OCI-LY1 (cell line): ENCODE results near the gene UTS2R.
A peak's percentile ranks its signal among the peaks of the same experiment; 100 is the strongest.

ENCODE experiments used
- H2AFZ ChIP-seq: fragments of 200-600 bp; sonication (generic), shearing (Covaris generic); 2 replicates; pipeline ENCODE4 v1.6.0; 2014; ENCODE audit warnings: antibody characterized with exemption, mild to moderate bottlenecking, low read length
- H3F3A ChIP-seq: fragments of 200-600 bp; sonication (generic), shearing (Covaris generic); 2 replicates; pipeline ENCODE4 v1.6.0; 2014; ENCODE audit warnings: mild to moderate bottlenecking, antibody characterized with exemption, low read length, moderate library complexity; ENCODE audit not compliant: insufficient read depth
- H3K27ac ChIP-seq: fragments of 200-600 bp; sonication (generic); 2 replicates; pipeline ENCODE4 v1.5.1; 2014; ENCODE audit warnings: low read length, mixed run types, mild to moderate bottlenecking, low read depth; ENCODE audit not compliant: poor library complexity, severe bottlenecking
- H3K27me3 ChIP-seq: fragments of 200-600 bp; sonication (generic); 2 replicates; pipeline ENCODE4 v1.6.0; 2014; ENCODE audit warnings: antibody characterized with exemption, mild to moderate bottlenecking, low read length, moderate library complexity; ENCODE audit not compliant: insufficient read depth
- H3K36me3 ChIP-seq: fragments of 200-600 bp; sonication (generic); 2 replicates; pipeline ENCODE4 v1.6.1; 2014; ENCODE audit warnings: mild to moderate bottlenecking, antibody characterized with exemption, low read length, moderate library complexity, mixed read lengths; ENCODE audit not compliant: insufficient read depth
- H3K4me1 ChIP-seq: fragments of 200-600 bp; sonication (generic); 2 replicates; pipeline ENCODE4 v1.5.1; 2014; ENCODE audit warnings: mild to moderate bottlenecking, low read length, moderate library complexity; ENCODE audit not compliant: insufficient read depth, severe bottlenecking
- H3K4me2 ChIP-seq: fragments of 200-600 bp; sonication (generic), shearing (Covaris generic); 2 replicates; pipeline ENCODE4 v1.6.1; 2014; ENCODE audit warnings: low read length
- H3K4me3 ChIP-seq: fragments of 200-600 bp; sonication (generic); 2 replicates; pipeline ENCODE4 v1.5.1; 2014; ENCODE audit warnings: low read length, low read depth, mild to moderate bottlenecking, mixed read lengths; ENCODE audit not compliant: poor library complexity, severe bottlenecking
- H3K79me2 ChIP-seq: fragments of 200-600 bp; shearing (Covaris generic); 2 replicates; pipeline ENCODE4 v1.6.1; 2016; ENCODE audit warnings: mixed run types, low read length, mixed read lengths; ENCODE audit not compliant: insufficient read depth
- H3K9ac ChIP-seq: fragments of 200-600 bp; sonication (generic), shearing (Covaris generic); 2 replicates; pipeline ENCODE4 v1.6.1; 2014; ENCODE audit warnings: mild to moderate bottlenecking, low read length, mixed read lengths
- H3K9me2 ChIP-seq: fragments of 200-600 bp; sonication (generic), shearing (Covaris generic); 2 replicates; pipeline ENCODE4 v1.6.1; 2014; ENCODE audit warnings: low read depth, mild to moderate bottlenecking, low read length, mixed read lengths
- H3K9me3 ChIP-seq: fragments of 200-600 bp; shearing (Covaris generic); 2 replicates; pipeline ENCODE4 v1.6.1; 2014; ENCODE audit warnings: low read length, mixed read lengths
- H4K20me1 ChIP-seq: fragments of 200-600 bp; sonication (generic), shearing (Covaris generic); 2 replicates; pipeline ENCODE4 v1.6.0; 2016; ENCODE audit warnings: mild to moderate bottlenecking, low read length; ENCODE audit not compliant: insufficient read depth
- CTCF ChIP-seq: fragments of 200-600 bp; sonication (generic), shearing (Covaris generic); IDR thresholded peaks from 2 replicates; pipeline ENCODE4 v1.5.1; 2017; ENCODE audit warnings: mild to moderate bottlenecking, antibody characterized with exemption, low read length, moderate library complexity, mixed read lengths
- EZH2 ChIP-seq: fragments of 200-600 bp; sonication (generic), shearing (Covaris generic); IDR thresholded peaks from 2 replicates; pipeline ENCODE4 v1.8.0; 2017; ENCODE audit warnings: borderline replicate concordance, mixed run types, mild to moderate bottlenecking, antibody characterized with exemption, low read length, moderate library complexity, mixed read lengths

The UTS2R gene

GRCh38 chr17:82367724-82368524, 3.6 kb upstream of the UTS2R start:
- Histone ChIP-seq H3K9ac (no peak overlapping the region), H3F3A (no peaks in the 10 kb centered on the region), H3K36me3 (no peaks in the 10 kb centered on the region; the same call in 1 of the 2 replicates), H3K9me3 (no peaks in the 10 kb centered on the region), H3K4me1 (peaks cover 16% of the 10 kb centered on the region), H3K4me3 (no peak overlapping the region), H3K9me2 (no peaks in the 10 kb centered on the region), H4K20me1 (no peaks in the 10 kb centered on the region), H3K27ac (no peak overlapping the region), H3K27me3 (no peaks in the 10 kb centered on the region), H3K79me2 (no peaks in the 10 kb centered on the region), H3K4me2 (no peak overlapping the region), H2AFZ (no peak overlapping the region)
- TF ChIP-seq CTCF (no peak), EZH2 (no peak)

GRCh38 chr17:82369211-82369610, 2.4 kb upstream of the UTS2R start:
- Histone ChIP-seq H2AFZ (no peak overlapping the region), H3K4me2 (no peak overlapping the region), H3K27ac (no peak overlapping the region), H4K20me1 (no peaks in the 10 kb centered on the region), H3K4me3 (no peak overlapping the region), H3K4me1 (peaks cover 16% of the 10 kb centered on the region), H3K9ac (no peak overlapping the region), H3K9me2 (no peaks in the 10 kb centered on the region), H3K9me3 (no peaks in the 10 kb centered on the region), H3K36me3 (no peaks in the 10 kb centered on the region; the same call in 1 of the 2 replicates), H3K79me2 (no peaks in the 10 kb centered on the region), H3K27me3 (no peaks in the 10 kb centered on the region; the same call in 1 of the 2 replicates), H3F3A (no peaks in the 10 kb centered on the region; the same call in 1 of the 2 replicates)
- no peak for TF ChIP-seq CTCF
- TF ChIP-seq EZH2: no peak

DNA sequence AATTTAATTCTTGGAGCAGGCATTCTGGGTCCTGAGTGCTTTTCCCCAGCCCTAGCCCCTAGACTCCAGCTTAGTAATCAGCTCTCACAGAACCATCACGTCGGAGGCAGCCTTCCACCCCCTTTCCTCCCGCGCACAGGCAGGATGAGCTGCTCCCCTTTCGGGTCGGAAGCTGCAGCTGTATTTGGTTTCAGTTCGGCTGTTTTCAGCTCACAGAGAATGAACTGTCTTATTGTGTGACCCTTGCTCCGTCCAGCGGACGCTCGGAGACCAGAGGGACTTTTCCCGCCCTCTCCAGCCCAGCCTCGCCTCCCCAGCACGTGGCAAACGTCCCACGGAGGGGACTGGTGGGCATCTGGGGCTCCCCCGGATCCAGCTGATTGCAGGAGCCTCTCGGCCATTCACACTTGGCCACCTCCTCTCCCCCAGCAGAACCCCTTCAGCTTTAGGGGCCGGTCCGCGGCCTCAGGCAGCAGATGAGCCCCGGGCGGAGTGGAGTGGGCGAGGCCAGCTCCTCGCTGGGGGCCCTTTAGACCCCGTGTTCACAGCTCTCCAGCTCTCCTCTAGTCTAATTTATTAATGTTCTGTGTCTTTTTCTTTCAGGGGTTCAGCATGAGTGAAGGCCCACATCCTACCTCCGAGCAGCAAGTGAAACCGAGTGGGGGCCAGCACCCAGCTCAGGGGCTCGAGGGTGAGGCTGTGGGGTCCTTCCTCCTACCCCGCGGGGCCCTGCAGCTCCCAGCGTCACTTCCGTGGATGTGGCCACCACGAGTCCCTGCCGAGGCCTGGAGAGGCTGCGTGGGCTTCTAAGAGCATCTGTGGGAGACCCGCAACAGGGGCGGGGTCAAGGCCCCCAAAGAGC, 863 bp upstream of the UTS2R start:
- no peaks in the 10 kb centered on the region for H3K9me2 ChIP-seq
- no peaks in the 10 kb centered on the region; the same call in 1 of the 2 replicates for H3K36me3 ChIP-seq
- TF ChIP-seq EZH2: no peak
- TF ChIP-seq CTCF: no peak
- no peaks in the 10 kb centered on the region for H3K79me2 ChIP-seq
- peak overlapping the region; percentile 37 for H3K4me3 ChIP-seq
- no peaks in the 10 kb centered on the region for H4K20me1 ChIP-seq
- H3K4me2 ChIP-seq: peak overlapping the region; percentile 81
- no peaks in the 10 kb centered on the region; the same call in 1 of the 2 replicates for H3F3A ChIP-seq
- H3K4me1 ChIP-seq: peaks cover 16% of the 10 kb centered on the region
- no peak overlapping the region; the same call in 1 of the 2 replicates for H2AFZ ChIP-seq
- no peaks in the 10 kb centered on the region for H3K9me3 ChIP-seq
- peak overlapping the region; percentile 43; the same call in 1 of the 2 replicates for H3K9ac ChIP-seq
- no peak overlapping the region for H3K27ac ChIP-seq
- H3K27me3 ChIP-seq: no peaks in the 10 kb centered on the region; the same call in 1 of the 2 replicates
